Measurements from ENCODE around the gene MYL11.
A peak's percentile ranks its signal among the peaks of the same experiment; 100 is the strongest.

The MYL11 gene

GRCh38 chr16:30417529-30418349 lies 43.1 kb downstream of the MYL11 start:
- Histone ChIP-seq H3K18ac (ENCODE audit: low read length) (peak overlapping the region; percentile 90), H2AFZ (ENCODE audit: low read length) (no peak overlapping the region), H2BK12ac (ENCODE audit: low read length) (peak overlapping the region; percentile 16), H3K4me2 (ENCODE audit: insufficient read depth, low read length, poor library complexity, severe bottlenecking) (peak overlapping the region; percentile 93), H3K36me3 (replicated peaks in 1 of 2; ENCODE audit: control insufficient read depth in 2 of 2, insufficient read depth in 2 of 2, low read length in 2 of 2) (peaks cover 15 to 86% of the 10 kb centered on the region in 2 donors), H3K9ac (ENCODE audit: low read depth, low read length, poor library complexity) (peak overlapping the region; percentile 78), H3K14ac (ENCODE audit: low read length) (peak overlapping the region; percentile 17), H3K23ac (ENCODE audit: low read depth, low read length, poor library complexity) (peak overlapping the region; percentile 96), H3K27ac (replicated peaks; ENCODE audit: low read length) (peak overlapping the region; percentile 67), H2AK5ac (ENCODE audit: low read depth, low read length) (peak overlapping the region; percentile 78), H2BK120ac (ENCODE audit: low read depth, low read length) (no peak overlapping the region), H2BK5ac (ENCODE audit: low read length) (no peak overlapping the region), H2BK15ac (ENCODE audit: low read length) (peak overlapping the region; percentile 96), H3K4me3 (ENCODE audit: low read length in 2 of 2) (peak overlapping the region in 1 of 2 donors; percentile 84), H4K8ac (ENCODE audit: low read depth, low read length) (peak overlapping the region; percentile 17), H3K4ac (ENCODE audit: low read length) (no peak overlapping the region), H3K27me3 (ENCODE audit: control insufficient read depth in 3 of 3, insufficient read depth in 3 of 3, low read depth in 1 of 3, low read length in 3 of 3) (no peaks in the 10 kb centered on the region), H3K79me1 (ENCODE audit: low read depth, low read length) (peaks cover 3% of the 10 kb centered on the region), H3K4me1 (ENCODE audit: control insufficient read depth in 2 of 2, insufficient read depth in 1 of 2, low read depth in 1 of 2, low read length in 2 of 2) (peaks cover 0 to 2% of the 10 kb centered on the region in 2 donors), H3K9me3 (replicated peaks in 1 of 2; ENCODE audit: control insufficient read depth in 2 of 2, insufficient read depth in 1 of 2, low read depth in 1 of 2, low read length in 2 of 2) (no peaks in the 10 kb centered on the region), H4K91ac (ENCODE audit: low read depth, low read length, poor library complexity) (no peak overlapping the region)
- no CpG with 5 or more reads among the region's 140 CpGs for WGBS, 2 donors (ENCODE audit: extremely low coverage in 2 of 2, insufficient read length in 2 of 2, insufficient replicate concordance in 1 of 2)
- DNase-seq (ENCODE audit: low spot score) = peak; percentile 94

DNA sequence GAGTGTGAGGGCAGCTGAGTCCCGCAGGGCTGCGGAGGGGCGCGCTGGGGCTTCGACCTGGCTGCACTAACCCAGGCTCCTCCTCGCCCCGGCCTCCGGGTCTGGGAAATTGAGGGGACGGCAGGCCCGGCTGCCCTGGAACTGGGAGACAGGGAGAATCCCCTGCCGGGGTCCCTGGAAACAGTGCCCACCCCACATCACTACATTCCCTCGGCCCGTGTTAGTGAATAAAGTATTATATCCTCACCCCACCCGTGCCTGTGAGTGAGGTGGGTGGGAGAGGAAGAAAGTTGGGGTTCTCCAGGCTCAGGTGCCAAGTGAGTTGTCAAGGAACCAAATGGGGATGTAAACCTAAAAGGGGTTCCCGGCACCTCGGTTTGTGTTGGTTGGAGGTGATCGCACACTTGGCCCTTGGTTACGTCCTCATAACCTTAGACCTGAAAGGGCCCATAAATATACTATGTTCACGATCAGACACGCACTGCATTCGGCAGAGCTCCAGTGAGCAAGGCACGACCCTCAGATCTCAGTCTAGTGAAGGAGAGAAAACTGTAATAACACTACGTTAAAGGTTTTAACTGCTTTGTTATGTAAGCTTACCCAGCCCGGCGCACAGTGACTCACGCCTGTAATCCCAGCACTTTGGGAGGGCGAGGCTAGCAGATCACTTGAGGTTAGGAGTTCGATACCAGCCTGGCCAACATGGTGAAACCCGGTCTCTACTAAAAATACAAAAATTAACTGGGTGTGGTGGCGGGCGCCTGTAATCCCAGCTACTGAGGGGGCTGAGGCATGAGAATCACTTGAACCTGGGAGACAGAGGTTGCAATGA lies 44.0 kb downstream of the MYL11 start:
- no peak overlapping the region for H4K91ac ChIP-seq (ENCODE audit: low read depth, low read length, poor library complexity)
- H3K79me1 ChIP-seq (ENCODE audit: low read depth, low read length) = peaks cover 3% of the 10 kb centered on the region
- no peak overlapping the region for H2BK5ac ChIP-seq (ENCODE audit: low read length)
- DNase-seq (ENCODE audit: low spot score) = no peak
- H2BK12ac ChIP-seq (ENCODE audit: low read length) = peak overlapping the region; percentile 16
- peak overlapping the region; percentile 96 for H2BK15ac ChIP-seq (ENCODE audit: low read length)
- H3K27ac ChIP-seq (replicated peaks; ENCODE audit: low read length) = peak overlapping the region; percentile 67
- no peaks in the 10 kb centered on the region for H3K9me3 ChIP-seq (replicated peaks in 1 of 2; ENCODE audit: control insufficient read depth in 2 of 2, insufficient read depth in 1 of 2, low read depth in 1 of 2, low read length in 2 of 2)
- WGBS, 2 donors (ENCODE audit: extremely low coverage in 2 of 2, insufficient read length in 2 of 2, insufficient replicate concordance in 1 of 2) = no CpG with 5 or more reads among the region's 31 CpGs
- peak overlapping the region; percentile 77 for H3K9ac ChIP-seq (ENCODE audit: low read depth, low read length, poor library complexity)
- peaks cover 17 to 86% of the 10 kb centered on the region in 2 donors for H3K36me3 ChIP-seq (replicated peaks in 1 of 2; ENCODE audit: control insufficient read depth in 2 of 2, insufficient read depth in 2 of 2, low read length in 2 of 2)
- no peak overlapping the region for H4K8ac ChIP-seq (ENCODE audit: low read depth, low read length)
- H3K23ac ChIP-seq (ENCODE audit: low read depth, low read length, poor library complexity) = peak overlapping the region; percentile 96
- H3K14ac ChIP-seq (ENCODE audit: low read length) = peak overlapping the region; percentile 17
- peak overlapping the region in 1 of 2 donors; percentile 84 for H3K4me3 ChIP-seq (ENCODE audit: low read length in 2 of 2)
- H2AK5ac ChIP-seq (ENCODE audit: low read depth, low read length) = peak overlapping the region; percentile 68
- H2BK120ac ChIP-seq (ENCODE audit: low read depth, low read length) = no peak overlapping the region
- no peak overlapping the region for H2AFZ ChIP-seq (ENCODE audit: low read length)
- H3K18ac ChIP-seq (ENCODE audit: low read length) = peak overlapping the region; percentile 90
- peak overlapping the region; percentile 93 for H3K4me2 ChIP-seq (ENCODE audit: insufficient read depth, low read length, poor library complexity, severe bottlenecking)
- no peaks in the 10 kb centered on the region for H3K27me3 ChIP-seq (ENCODE audit: control insufficient read depth in 3 of 3, insufficient read depth in 3 of 3, low read depth in 1 of 3, low read length in 3 of 3)
- no peak overlapping the region for H3K4ac ChIP-seq (ENCODE audit: low read length)
- H3K4me1 ChIP-seq (ENCODE audit: control insufficient read depth in 2 of 2, insufficient read depth in 1 of 2, low read depth in 1 of 2, low read length in 2 of 2) = peaks cover 0 to 2% of the 10 kb centered on the region in 2 donors

- Histone ChIP-seq H3K4me1 (ENCODE audit: control insufficient read depth in 2 of 2, insufficient read depth in 1 of 2, low read depth in 1 of 2, low read length in 2 of 2) (peaks cover 0 to 2% of the 10 kb centered on the region in 2 donors), H3K4me3 (ENCODE audit: low read length in 2 of 2) (no peak overlapping the region), H3K36me3 (replicated peaks in 1 of 2; ENCODE audit: control insufficient read depth in 2 of 2, insufficient read depth in 2 of 2, low read length in 2 of 2) (peaks cover 26 to 90% of the 10 kb centered on the region in 2 donors), H2BK12ac (ENCODE audit: low read length) (no peak overlapping the region), H3K27ac (replicated peaks; ENCODE audit: low read length) (no peak overlapping the region), H2BK120ac (ENCODE audit: low read depth, low read length) (no peak overlapping the region), H3K79me1 (ENCODE audit: low read depth, low read length) (peaks cover 3% of the 10 kb centered on the region), H3K4ac (ENCODE audit: low read length) (no peak overlapping the region), H3K4me2 (ENCODE audit: insufficient read depth, low read length, poor library complexity, severe bottlenecking) (no peak overlapping the region), H3K9ac (ENCODE audit: low read depth, low read length, poor library complexity) (no peak overlapping the region), H2AK5ac (ENCODE audit: low read depth, low read length) (no peak overlapping the region), H3K27me3 (ENCODE audit: control insufficient read depth in 3 of 3, insufficient read depth in 3 of 3, low read depth in 1 of 3, low read length in 3 of 3) (no peaks in the 10 kb centered on the region), H3K23ac (ENCODE audit: low read depth, low read length, poor library complexity) (no peak overlapping the region), H3K9me3 (replicated peaks in 1 of 2; ENCODE audit: control insufficient read depth in 2 of 2, insufficient read depth in 1 of 2, low read depth in 1 of 2, low read length in 2 of 2) (no peaks in the 10 kb centered on the region), H3K14ac (ENCODE audit: low read length) (no peak overlapping the region), H4K8ac (ENCODE audit: low read depth, low read length) (no peak overlapping the region), H2AFZ (ENCODE audit: low read length) (no peak overlapping the region), H4K91ac (ENCODE audit: low read depth, low read length, poor library complexity) (no peak overlapping the region), H2BK15ac (ENCODE audit: low read length) (no peak overlapping the region), H2BK5ac (ENCODE audit: low read length) (no peak overlapping the region), H3K18ac (ENCODE audit: low read length) (no peak overlapping the region)
- DNase-seq (ENCODE audit: low spot score) = no peak
- no CpG with 5 or more reads among the region's 5 CpGs for WGBS, 2 donors (ENCODE audit: extremely low coverage in 2 of 2, insufficient read length in 2 of 2, insufficient replicate concordance in 1 of 2)
These were observed 46.4 kb downstream of the MYL11 start for GRCh38 chr16:30421010-30421409.

Data from neuronal stem cell (in vitro differentiated cells).